H1 (cell line): ENCODE data around the gene PRUNE1. TPM values are rescaled to one million over a fixed set of nuclear protein-coding genes. Genes with fewer than 3 reads are reported as not detected.

Experiments
- CTCF ChIA-PET: fragments of 300-600 bp; sonication (Branson Sonifier 250); formaldehyde crosslinking; loops from one replicate; lab custom pipeline; 2021; ENCODE audit not compliant: partially characterized antibody; lab: Charles Lee
- POLR2A ChIA-PET: fragments of 300-600 bp; sonication (Branson Sonifier 250); formaldehyde crosslinking; loops from one replicate; lab custom pipeline; 2021; ENCODE audit warnings: inconsistent platforms; ENCODE audit not compliant: partially characterized antibody; lab: Charles Lee
- DNase-seq, 2 experiments: peaks; one replicate each; pipeline versions ENCODE4 v3.0.0 to v3.0.0-alpha.2; 2010 to 2022; ENCODE audit warnings: low spot score in 2 of 2, low read depth in 1 of 2, mixed read lengths in 1 of 2
- FAIRE-seq: peaks from 2 replicates; lab custom pipeline; 2011; peaks lifted over from hg19 to GRCh38; lab: Jason Lieb, UNC
- H2AFZ ChIP-seq: 2 replicates; pipeline ENCODE4 v1.8.1; 2012; ENCODE audit warnings: low read length, inconsistent platforms
- H2AK5ac ChIP-seq: 2 replicates; pipeline ENCODE4 v1.6.1; 2013; ENCODE audit warnings: low read depth, low read length
- H2BK120ac ChIP-seq: replicated peaks from 2 replicates; pipeline ENCODE3; 2013; ENCODE audit warnings: low read depth, low read length, inconsistent platforms
- H2BK12ac ChIP-seq: 2 replicates; pipeline ENCODE4 v1.6.1; 2013; ENCODE audit warnings: low read depth, low read length
- H2BK15ac ChIP-seq: 2 replicates; pipeline ENCODE4 v1.6.1; 2013; ENCODE audit warnings: low read length
- H2BK20ac ChIP-seq: 2 replicates; pipeline ENCODE4 v1.6.1; 2013; ENCODE audit warnings: low read length
- H2BK5ac ChIP-seq: 2 replicates; pipeline ENCODE4 v1.6.1; 2013; ENCODE audit warnings: low read depth, low read length
- H3K14ac ChIP-seq: 2 replicates; pipeline ENCODE4 v1.6.1; 2013; ENCODE audit warnings: inconsistent platforms; ENCODE audit not compliant: insufficient read length
- H3K18ac ChIP-seq: 2 replicates; pipeline ENCODE4 v1.6.1; 2013; ENCODE audit warnings: low read length; ENCODE audit errors: extremely low read depth
- H3K23ac ChIP-seq: 2 replicates; pipeline ENCODE4 v1.6.1; 2013; ENCODE audit warnings: inconsistent platforms; ENCODE audit not compliant: insufficient read length
- H3K23me2 ChIP-seq: 2 replicates; pipeline ENCODE4 v1.6.1; 2013; ENCODE audit warnings: low read depth, low read length
- H3K27ac ChIP-seq: 2 replicates; pipeline ENCODE4 v1.6.1; 2011; ENCODE audit warnings: low read depth, low read length, inconsistent platforms
- H3K27me3 ChIP-seq, 4 experiments: replicated peaks in 1 of 4; 1 replicate in 1 of 4; 2 replicates in 3 of 4; pipeline versions ENCODE4 v1.6.1 to v1.8.1; 2011 to 2013; ENCODE audit warnings: low read length in 3 of 4, mild to moderate bottlenecking in 3 of 4, inconsistent platforms in 2 of 4, mixed read lengths in 2 of 4, moderate library complexity in 1 of 4; ENCODE audit not compliant: control insufficient read depth in 3 of 4, insufficient read depth in 3 of 4; ENCODE audit errors: extremely low read depth in 1 of 4
- H3K36me3 ChIP-seq, 4 experiments: 2 replicates each; pipeline versions ENCODE4 v1.6.1 to v1.8.1; 2011 to 2013; ENCODE audit warnings: mild to moderate bottlenecking in 4 of 4, low read length in 3 of 4, moderate library complexity in 2 of 4, control low read depth in 1 of 4, inconsistent platforms in 1 of 4; ENCODE audit not compliant: insufficient read depth in 4 of 4, control insufficient read depth in 2 of 4
- H3K4ac ChIP-seq: replicated peaks from 2 replicates; pipeline ENCODE3; 2013; ENCODE audit warnings: low read length, low read depth, mixed read lengths, inconsistent platforms; ENCODE audit not compliant: insufficient read length
- H3K4me1 ChIP-seq, 4 experiments: replicated peaks in 1 of 4; 1 replicate in 1 of 4; 2 replicates in 3 of 4; pipeline versions ENCODE4 v1.6.1 to v1.8.1; 2011 to 2013; ENCODE audit warnings: low read length in 3 of 4, inconsistent platforms in 2 of 4, mixed read lengths in 1 of 4; ENCODE audit not compliant: insufficient read depth in 4 of 4, control insufficient read depth in 3 of 4
- H3K4me2 ChIP-seq, 2 experiments: 2 replicates each; pipeline versions ENCODE4 v1.6.1 to v1.8.1; 2011 to 2013; ENCODE audit warnings: low read depth in 2 of 2, low read length in 2 of 2, control low read depth in 1 of 2, inconsistent platforms in 1 of 2, mild to moderate bottlenecking in 1 of 2; ENCODE audit not compliant: insufficient read depth in 1 of 2
- H3K4me3 ChIP-seq, 4 experiments: fragments of 200-600, 300-600 bp in 1 of 4; sonication (generic), shearing (Covaris generic), sonication (Bioruptor Twin) in 1 of 4; 2 replicates each; pipeline versions ENCODE4 v1.5.1 to v1.8.1; 2011 to 2016; ENCODE audit warnings: low read length in 4 of 4, low read depth in 3 of 4, control low read depth in 2 of 4, inconsistent platforms in 2 of 4, mild to moderate bottlenecking in 2 of 4, mixed read lengths in 1 of 4, moderate library complexity in 1 of 4; ENCODE audit not compliant: insufficient read depth in 2 of 4; ENCODE audit errors: extremely low read depth in 1 of 4
- H3K56ac ChIP-seq: replicated peaks from 2 replicates; pipeline ENCODE3; 2013; ENCODE audit warnings: low read depth, mild to moderate bottlenecking, mixed read lengths, low read length, inconsistent platforms; ENCODE audit not compliant: insufficient read length
- H3K79me1 ChIP-seq: 2 replicates; pipeline ENCODE4 v1.6.1; 2013; ENCODE audit warnings: low read depth, low read length, control low read depth
- H3K79me2 ChIP-seq, 2 experiments: 2 replicates each; pipeline versions ENCODE4 v1.6.1 to v1.8.1; 2012 to 2013; ENCODE audit warnings: low read length in 2 of 2, mild to moderate bottlenecking in 2 of 2, inconsistent platforms in 1 of 2; ENCODE audit not compliant: insufficient read depth in 2 of 2, control insufficient read depth in 1 of 2
- H3K9ac ChIP-seq, 4 experiments: replicated peaks in 1 of 4; 1 replicate in 1 of 4; 2 replicates in 3 of 4; pipeline versions ENCODE4 v1.6.1 to v1.8.1; 2011 to 2013; ENCODE audit warnings: low read depth in 3 of 4, low read length in 3 of 4, control low read depth in 2 of 4, mild to moderate bottlenecking in 2 of 4, moderate library complexity in 2 of 4, inconsistent platforms in 1 of 4; ENCODE audit errors: extremely low read depth in 1 of 4
- H3K9me3 ChIP-seq, 2 experiments: 2 replicates each; pipeline versions ENCODE4 v1.6.1 to v1.8.1; 2012 to 2013; ENCODE audit warnings: mild to moderate bottlenecking in 2 of 2, moderate library complexity in 2 of 2, control low read depth in 1 of 2, inconsistent platforms in 1 of 2, low read depth in 1 of 2, low read length in 1 of 2, mixed read lengths in 1 of 2; ENCODE audit not compliant: insufficient read depth in 2 of 2
- H4K20me1 ChIP-seq, 2 experiments: replicated peaks in 1 of 2; 2 replicates each; pipeline versions ENCODE3 to v1.8.1; 2011 to 2013; ENCODE audit warnings: inconsistent platforms in 2 of 2, low read length in 2 of 2, mild to moderate bottlenecking in 1 of 2; ENCODE audit not compliant: insufficient read depth in 2 of 2, control insufficient read depth in 1 of 2
- H4K5ac ChIP-seq: 2 replicates; pipeline ENCODE4 v1.6.1; 2013; ENCODE audit warnings: low read length, low read depth, mixed read lengths, inconsistent platforms; ENCODE audit not compliant: insufficient read length
- H4K8ac ChIP-seq: 2 replicates; pipeline ENCODE4 v1.8.0; 2013; ENCODE audit warnings: mild to moderate bottlenecking, moderate library complexity, low read length, inconsistent platforms; ENCODE audit not compliant: insufficient read depth; ENCODE audit errors: extremely low read depth
- H4K91ac ChIP-seq: replicated peaks from 2 replicates; pipeline ENCODE3; 2013; ENCODE audit warnings: low read length, mixed read lengths, inconsistent platforms; ENCODE audit not compliant: insufficient read length
- BCL11A ChIP-seq, 2 experiments: IDR thresholded peaks; one replicate each; pipeline ENCODE4 v1.6.1; 2011; ENCODE audit warnings: low read depth in 2 of 2, low read length in 2 of 2, mild to moderate bottlenecking in 2 of 2
- EP300 ChIP-seq, 2 experiments: IDR thresholded peaks; 1 replicate in 1 of 2; 2 replicates in 1 of 2; pipeline ENCODE4 v1.6.1; 2011 to 2012; ENCODE audit warnings: low read depth in 2 of 2, low read length in 2 of 2, mild to moderate bottlenecking in 2 of 2, borderline replicate concordance in 1 of 2, inconsistent platforms in 1 of 2, moderate library complexity in 1 of 2
- GABPA ChIP-seq: IDR thresholded peaks from 2 replicates; pipeline ENCODE4 v1.6.1; 2011; ENCODE audit warnings: mild to moderate bottlenecking, low read length, moderate library complexity, borderline replicate concordance; ENCODE audit not compliant: insufficient read depth
- HDAC2 ChIP-seq, 2 experiments: fragments of 300-600 bp in 1 of 2; sonication (generic) in 1 of 2; IDR thresholded peaks; 2 replicates each; pipeline ENCODE4 v1.6.1; 2011 to 2012; ENCODE audit warnings: low read depth in 2 of 2, low read length in 2 of 2, mild to moderate bottlenecking in 2 of 2, moderate library complexity in 2 of 2, borderline replicate concordance in 1 of 2, inconsistent platforms in 1 of 2
- HDAC6 ChIP-seq: IDR thresholded peaks from one replicate; pipeline ENCODE4 v1.7.1; 2012; ENCODE audit warnings: low read depth, mild to moderate bottlenecking, inconsistent platforms, low read length, moderate library complexity
- PHF8 ChIP-seq: fragments of 200-600 bp; sonication (generic); conservative IDR thresholded peaks from 2 replicates; pipeline ENCODE4 v1.7.1; 2012; ENCODE audit warnings: low read depth, mild to moderate bottlenecking, inconsistent platforms, low read length, moderate library complexity
- RBBP5 ChIP-seq: IDR thresholded peaks from 2 replicates; pipeline ENCODE4 v1.7.1; 2012; ENCODE audit warnings: low read depth, mild to moderate bottlenecking, inconsistent platforms, low read length, moderate library complexity, borderline replicate concordance
- RNF2 ChIP-seq: fragments of 200-900, 300-1000 bp; sonication (generic); IDR thresholded peaks from 2 replicates; pipeline ENCODE4 v1.7.1; 2016; ENCODE audit warnings: borderline replicate concordance, low read depth, mild to moderate bottlenecking, antibody characterized with exemption, low read length; ENCODE audit not compliant: poor library complexity, severe bottlenecking; ENCODE audit errors: missing control alignments
- SIRT6 ChIP-seq: IDR thresholded peaks from one replicate; pipeline ENCODE4 v1.7.1; 2012; ENCODE audit warnings: low read length, inconsistent platforms
- TAF1 ChIP-seq: IDR thresholded peaks from 2 replicates; pipeline ENCODE4 v1.6.1; 2011; ENCODE audit warnings: mild to moderate bottlenecking, low read depth, low read length
- TBP ChIP-seq: IDR thresholded peaks from 2 replicates; pipeline ENCODE4 v1.6.1; 2011; ENCODE audit warnings: low read depth, low read length, improper control_type of control experiment
- TCF12 ChIP-seq: IDR thresholded peaks from 2 replicates; pipeline ENCODE4 v1.6.1; 2011; ENCODE audit warnings: low read depth, mild to moderate bottlenecking, low read length
- WGBS, 2 experiments: shearing (Covaris generic) in 1 of 2; methylation state at CpG; one replicate each; pipeline versions ENCODE4 v1.1.6 to v1.1.7; 2013 to 2015; ENCODE audit warnings: low lambda C conversion rate in 2 of 2, mixed read lengths in 2 of 2, inconsistent platforms in 1 of 2, low coverage in 1 of 2, missing lambda C conversion rate in 1 of 2; ENCODE audit not compliant: insufficient replicate concordance in 2 of 2, insufficient coverage in 1 of 2, insufficient read length in 1 of 2; ENCODE audit errors: extremely low coverage in 1 of 2, missing lambda C conversion rate in 1 of 2; 5-methylcytosine and 5-hydroxymethylcytosine counted together
- polyA plus RNA-seq, 7 experiments: library from polyadenylated mRNA; depleted of rRNA in 3 of 7; stranded (reverse) in 5 of 7; unstranded in 2 of 7; fragments of >200 nt in 5 of 7; fragments of 200-250 nt in 2 of 7; gene quantifications; 1 replicate in 5 of 7; 2 replicates in 1 of 7; 4 replicates in 1 of 7; pipeline versions ENCODE4 v1.2.1 to v1.2.3, GENCODE V29; 2011 to 2013; ENCODE audit warnings: missing spikeins in 2 of 7, mixed read lengths in 2 of 7
- total RNA-seq: library from RNA; stranded (reverse); fragmentation: NEBNext Ultra II Directional; extraction: Animal tissue kit (Norgen Biotek cat#: 25700); gene quantifications from 2 replicates; pipeline ENCODE4 v1.2.1, GENCODE V29; 2021

Gene PRUNE1
- total and polyA plus RNA-seq, 2 of the 8 experiments (the other 6 are each of a cell fraction or from before 2014, with no cell fraction given), result 32.8 to 54.2 TPM

- Histone ChIP-seq H3K79me1 (no peaks in the 10 kb centered on the region), H3K27me3 (no peaks in the 10 kb centered on the region), H4K8ac (no peak overlapping the region), H3K4me1 (peaks cover 0 to 3% (median 0%) of the 10 kb centered on the region in 4 experiments; a peak in 3 of 7 replicates), H2BK20ac (no peak overlapping the region), H3K4me2 (no peak overlapping the region), H3K18ac (no peak overlapping the region), H2BK15ac (no peak overlapping the region), H3K4me3 (no peak overlapping the region), H2BK5ac (no peak overlapping the region), H3K9me3 (no peaks in the 10 kb centered on the region), H4K5ac (no peak overlapping the region), H3K9ac (no peak overlapping the region), H2BK120ac (no peak overlapping the region), H2AK5ac (no peak overlapping the region), H3K23ac (no peak overlapping the region), H3K56ac (no peak overlapping the region), H2AFZ (no peak overlapping the region), H3K4ac (no peak overlapping the region), H3K36me3 (peaks cover 0 to 16% (median 11%) of the 10 kb centered on the region in 4 experiments; a peak in 6 of 8 replicates), H3K23me2 (no peaks in the 10 kb centered on the region), H2BK12ac (no peak overlapping the region), H4K20me1 (no peaks in the 10 kb centered on the region), H3K27ac (no peak overlapping the region), H3K14ac (no peak overlapping the region), H3K79me2 (no peaks in the 10 kb centered on the region), H4K91ac (no peak overlapping the region)
- WGBS, 2 experiments, result 90% methylated on average over 3 of the region's 3 CpGs; no CpG with 5 or more reads in 1 of the 2 experiments
- POLR2A ChIA-PET, result interaction anchor here (0.6 to 6.4 kb wide), 2 partner anchors 13 to 170 kb away, joined by 4 to 58 read pairs; partner anchors contain the start of gene C1orf56
- no peak for DNase-seq
- CTCF ChIA-PET, result interaction anchor here (1.6 to 2.9 kb wide), 2 partner anchors 11 to 65 kb away, joined by 4 to 17 read pairs; no protein-coding TSS in a partner anchor
- FAIRE-seq, result no peak
- TF ChIP-seq HDAC2 (IDR thresholded peaks at IDR 0.05; ENCODE audit: borderline replicate concordance in 1 of 2, low read depth in 2 of 2, low read length in 2 of 2), result no peak
- TF ChIP-seq EP300 (IDR thresholded peaks at IDR 0.05; ENCODE audit: borderline replicate concordance in 1 of 2, low read depth in 2 of 2, low read length in 2 of 2), result no peak
- no peak for TF ChIP-seq HDAC6
- no peak for TF ChIP-seq RNF2
- TF ChIP-seq TBP, result no peak
- TF ChIP-seq RBBP5, result no peak
- no peak for TF ChIP-seq TAF1
- TF ChIP-seq SIRT6, result no peak
- TF ChIP-seq BCL11A (IDR thresholded peaks at IDR 0.05; ENCODE audit: low read depth in 2 of 2, low read length in 2 of 2), result no peak
- TF ChIP-seq GABPA, result no peak
- TF ChIP-seq TCF12, result no peak
- TF ChIP-seq PHF8, result no peak
Measured at GRCh38 chr1:151035167-151035566, 26.9 kb downstream of the PRUNE1 start.
